Superior temporal gyrus (tissue), 1 donor: ENCODE results near the gene SLIRP.
"Not testable (repeated sequence)": the region's sequence is repeated elsewhere in the genome, so short reads cannot be mapped to it uniquely, and the experiment has no call there.

Source experiments
- DNase-seq: peaks from one replicate; pipeline ENCODE4 v3.0.0-alpha.2; 2016; ENCODE audit errors: extremely low spot score

The SLIRP gene

DNA sequence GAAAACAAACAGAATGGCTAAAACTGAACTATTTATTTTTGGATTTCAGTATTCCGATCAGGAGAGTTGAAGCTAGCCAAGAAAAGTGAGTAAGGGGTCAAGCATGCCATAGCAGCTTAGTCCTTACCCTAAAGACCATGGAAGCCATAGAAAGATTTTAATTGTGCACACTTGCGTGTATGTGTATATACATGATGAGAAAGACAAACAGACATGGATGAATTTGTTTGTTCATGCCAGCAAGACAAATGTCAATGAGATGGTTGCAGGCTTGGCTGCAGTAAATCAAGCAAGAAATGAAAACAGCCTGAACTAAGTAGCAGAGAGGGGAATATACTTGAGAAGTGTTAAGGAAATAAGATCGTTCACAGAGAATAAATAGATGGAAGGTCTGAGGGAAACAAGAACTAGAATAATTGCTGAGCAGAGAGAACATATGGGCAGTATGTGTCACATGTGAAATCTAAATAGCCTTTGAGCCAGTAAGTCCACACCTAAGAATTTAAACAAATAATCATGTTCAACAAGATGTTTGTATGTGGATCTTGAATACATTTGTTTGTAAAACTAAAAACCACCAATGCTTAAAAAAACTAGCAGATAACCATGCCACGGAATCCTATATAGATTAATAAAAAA is 38.3 kb downstream of the SLIRP start:
- DNase-seq = no peak

GRCh38 chr14:77747425-77747824 is 39.5 kb downstream of the SLIRP start:
- DNase-seq = not testable (repeated sequence)

- DNase-seq = no peak
These were observed 44.4 kb downstream of the SLIRP start for GRCh38 chr14:77752266-77752665.

GRCh38 chr14:77752799-77753516 is 45.1 kb downstream of the SLIRP start:
- DNase-seq = no peak

DNA sequence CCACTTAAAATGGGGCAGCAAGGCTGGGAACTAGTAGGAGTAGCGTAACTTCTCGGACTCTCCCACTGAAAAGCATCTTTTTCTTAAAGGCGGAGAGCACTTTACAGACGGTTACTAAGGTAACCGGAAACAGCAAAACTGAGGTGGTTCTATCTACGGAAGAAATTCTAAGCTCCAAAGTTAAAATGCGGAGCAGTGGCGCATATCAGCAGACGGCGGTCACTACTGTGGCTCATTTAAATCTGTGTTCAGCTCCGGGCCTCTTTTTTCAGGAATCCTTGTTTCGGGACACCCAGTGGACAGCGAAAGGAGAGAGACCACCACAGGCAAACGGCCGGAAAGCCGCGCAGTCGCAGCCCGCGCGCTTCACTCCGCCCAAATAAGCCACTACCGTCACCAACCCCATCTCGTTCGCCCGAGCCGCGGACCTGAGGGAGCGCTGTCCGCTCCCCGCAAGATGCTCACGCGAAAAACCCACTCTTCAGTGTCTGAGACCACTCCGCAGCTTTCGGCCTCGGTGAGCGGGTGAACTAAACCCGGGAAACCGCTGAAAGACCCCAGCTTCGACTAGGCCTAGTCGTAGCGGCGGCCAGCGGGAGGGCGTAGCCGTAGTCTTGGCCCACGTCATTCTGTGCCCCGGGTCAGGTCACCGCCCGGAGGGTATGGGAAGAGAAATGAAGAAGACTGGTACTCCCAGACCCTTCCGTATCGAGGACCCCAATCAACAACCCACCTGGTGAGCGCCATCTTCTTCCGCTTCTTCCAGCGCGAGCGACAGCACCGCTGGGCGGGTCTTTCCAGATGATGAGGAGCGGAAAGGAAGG is 52.7 kb downstream of the SLIRP start, which contains the start of gene SNW1:
SNW1 (minus strand) TSS at position 776 of the 824 bp plus-strand sequence; CDS start at position 747, 29 bp downstream.
- no peak for DNase-seq

GRCh38 chr14:77761205-77761931 is 53.5 kb downstream of the SLIRP start:
- DNase-seq = peak; percentile 100

DNA sequence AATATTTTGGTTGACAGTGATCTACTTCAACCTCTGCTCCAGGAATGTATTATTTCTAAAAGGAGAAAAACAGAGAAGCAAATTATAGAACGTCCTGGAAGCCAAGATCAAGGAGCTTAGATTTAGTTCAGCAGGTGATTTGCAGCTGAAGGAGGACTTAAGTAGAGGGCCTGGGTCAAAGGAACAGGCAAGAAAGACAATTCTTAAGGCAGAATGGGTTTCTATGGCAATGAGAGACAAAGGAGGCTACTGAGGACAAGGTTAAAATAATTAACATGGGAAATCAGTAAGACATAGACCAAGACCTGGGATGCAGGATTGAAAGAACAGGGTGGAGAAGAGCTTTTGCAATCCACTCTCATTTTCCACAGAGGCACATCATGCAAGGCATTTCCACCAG is 55.4 kb downstream of the SLIRP start:
- no peak for DNase-seq

DNA sequence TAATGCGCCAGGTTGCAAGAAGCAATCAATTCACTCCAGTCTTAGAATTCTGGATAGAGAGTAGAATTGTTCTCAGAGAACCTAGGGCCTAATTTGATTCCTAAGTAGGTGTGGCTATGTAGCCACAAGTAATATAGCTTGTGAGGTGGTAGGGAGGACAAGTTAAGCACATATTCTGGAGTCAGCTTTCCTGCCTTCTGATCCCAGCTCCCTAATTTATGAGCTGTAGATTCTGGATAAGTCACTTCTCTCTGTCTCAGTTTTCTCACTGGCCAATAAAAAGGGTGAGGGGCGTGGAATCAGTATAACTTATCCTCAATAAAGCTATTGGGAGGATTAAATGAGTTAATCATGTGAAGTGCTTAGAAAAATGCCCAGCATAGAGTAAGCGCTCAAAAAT is 56.1 kb downstream of the SLIRP start:
- no peak for DNase-seq
